HepG2 (cell line): ENCODE data around the gene CABLES1.

ENCODE experiments used
- ARNT ChIP-seq: fragments of 450-650 bp; IDR thresholded peaks from 2 replicates; pipeline ENCODE4 v1.6.1; 2017
- EZH2 ChIP-seq: conservative IDR thresholded peaks from 2 replicates; pipeline ENCODE4 v1.6.1; 2012; ENCODE audit warnings: mild to moderate bottlenecking, low read depth, low read length, moderate library complexity
- HES4 ChIP-seq: sonication (generic); formaldehyde crosslinking; IDR thresholded peaks from 2 replicates; pipeline ENCODE4 v1.9.0; 2021; ENCODE audit warnings: mild to moderate bottlenecking, missing genetic modification reagents, borderline replicate concordance
- MAZ ChIP-seq, 2 experiments: sonication (generic) in 1 of 2; formaldehyde crosslinking in 1 of 2; IDR thresholded peaks; 2 replicates each; pipeline versions ENCODE4 v1.5.0 to v1.6.1; 2012 to 2020; ENCODE audit warnings: low read depth in 2 of 2, mild to moderate bottlenecking in 2 of 2, borderline replicate concordance in 1 of 2, improper control_type of control experiment in 1 of 2, low read length in 1 of 2, missing genetic modification reagents in 1 of 2, moderate library complexity in 1 of 2
- NFATC3 ChIP-seq: sonication (generic); formaldehyde crosslinking; IDR thresholded peaks from 2 replicates; pipeline ENCODE4 v1.5.1; 2020; ENCODE audit warnings: mild to moderate bottlenecking, missing genetic modification reagents
- POLR2A ChIP-seq, 2 experiments: IDR thresholded peaks; 2 replicates each; pipeline ENCODE4 v1.6.1; 2011; ENCODE audit warnings: low read depth in 2 of 2, low read length in 2 of 2, mild to moderate bottlenecking in 1 of 2, moderate library complexity in 1 of 2; ENCODE audit not compliant: insufficient read depth in 1 of 2
- SMC3 ChIP-seq: IDR thresholded peaks from 2 replicates; pipeline ENCODE4 v1.6.1; 2011; ENCODE audit warnings: low read length, improper control_type of control experiment
- SUZ12 ChIP-seq: fragments of 150-350 bp; IDR thresholded peaks from 2 replicates; pipeline ENCODE4 v1.6.1; 2014; ENCODE audit warnings: low read depth, low read length
- TBL1XR1 ChIP-seq: fragments of 150-350 bp; IDR thresholded peaks from 2 replicates; pipeline ENCODE4 v1.6.1; 2014; ENCODE audit warnings: borderline replicate concordance, low read length; ENCODE audit not compliant: partially characterized antibody
- TF ChIP-seq, protein P1 (sequence below): sonication (generic); formaldehyde crosslinking; IDR thresholded peaks from 2 replicates; pipeline ENCODE4 v1.5.0; 2020; ENCODE audit warnings: mild to moderate bottlenecking, missing genetic modification reagents, moderate library complexity
- TF ChIP-seq, protein P2 (sequence below): IDR thresholded peaks from 2 replicates; pipeline ENCODE4 v1.6.1; 2016; ENCODE audit warnings: low read depth
- TF ChIP-seq, protein P3 (sequence below): sonication (generic); formaldehyde crosslinking; IDR thresholded peaks from 2 replicates; pipeline ENCODE4 v1.5.0; 2020; ENCODE audit warnings: mild to moderate bottlenecking, missing genetic modification reagents, borderline replicate concordance

DNA sequence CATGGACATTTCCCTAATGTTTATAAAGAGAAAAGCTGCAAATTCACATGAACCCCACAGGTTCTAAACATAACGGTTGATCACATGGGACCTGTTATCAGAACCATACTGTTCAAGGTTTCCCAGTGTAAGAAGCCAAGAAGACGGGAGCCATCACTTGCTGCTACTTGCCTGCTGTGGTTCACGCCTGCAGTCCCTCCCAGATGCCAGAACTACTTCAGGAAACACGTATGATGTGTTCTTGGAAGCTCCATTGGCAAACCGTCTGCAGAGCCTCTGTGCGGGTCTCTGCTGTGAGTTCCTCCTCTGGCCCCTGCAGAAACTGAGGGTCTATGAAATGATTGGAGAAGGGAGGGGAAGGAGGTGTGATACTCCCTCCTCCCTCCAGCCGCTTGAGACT lies 75.2 kb downstream of the CABLES1 start:
- TF ChIP-seq HES4 (CRISPR knock-in tag) (no peak), MAZ (IDR thresholded peaks at IDR 0.05; ENCODE audit: borderline replicate concordance, low read depth, low read length) (no peak), MAZ (CRISPR knock-in tag; IDR thresholded peaks at IDR 0.05; ENCODE audit: low read depth) (no peak), EZH2 (no peak), TBL1XR1 (no peak), POLR2A (IDR thresholded peaks at IDR 0.05; ENCODE audit: insufficient read depth in 1 of 2, low read depth in 2 of 2, low read length in 2 of 2) (no peak), SUZ12 (no peak), NFATC3 (CRISPR knock-in tag) (no peak), ARNT (no peak), SMC3 (no peak)
- TF ChIP-seq, protein P1, sequence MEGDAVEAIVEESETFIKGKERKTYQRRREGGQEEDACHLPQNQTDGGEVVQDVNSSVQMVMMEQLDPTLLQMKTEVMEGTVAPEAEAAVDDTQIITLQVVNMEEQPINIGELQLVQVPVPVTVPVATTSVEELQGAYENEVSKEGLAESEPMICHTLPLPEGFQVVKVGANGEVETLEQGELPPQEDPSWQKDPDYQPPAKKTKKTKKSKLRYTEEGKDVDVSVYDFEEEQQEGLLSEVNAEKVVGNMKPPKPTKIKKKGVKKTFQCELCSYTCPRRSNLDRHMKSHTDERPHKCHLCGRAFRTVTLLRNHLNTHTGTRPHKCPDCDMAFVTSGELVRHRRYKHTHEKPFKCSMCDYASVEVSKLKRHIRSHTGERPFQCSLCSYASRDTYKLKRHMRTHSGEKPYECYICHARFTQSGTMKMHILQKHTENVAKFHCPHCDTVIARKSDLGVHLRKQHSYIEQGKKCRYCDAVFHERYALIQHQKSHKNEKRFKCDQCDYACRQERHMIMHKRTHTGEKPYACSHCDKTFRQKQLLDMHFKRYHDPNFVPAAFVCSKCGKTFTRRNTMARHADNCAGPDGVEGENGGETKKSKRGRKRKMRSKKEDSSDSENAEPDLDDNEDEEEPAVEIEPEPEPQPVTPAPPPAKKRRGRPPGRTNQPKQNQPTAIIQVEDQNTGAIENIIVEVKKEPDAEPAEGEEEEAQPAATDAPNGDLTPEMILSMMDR (CRISPR knock-in tag) = no peak
- TF ChIP-seq, protein P2, sequence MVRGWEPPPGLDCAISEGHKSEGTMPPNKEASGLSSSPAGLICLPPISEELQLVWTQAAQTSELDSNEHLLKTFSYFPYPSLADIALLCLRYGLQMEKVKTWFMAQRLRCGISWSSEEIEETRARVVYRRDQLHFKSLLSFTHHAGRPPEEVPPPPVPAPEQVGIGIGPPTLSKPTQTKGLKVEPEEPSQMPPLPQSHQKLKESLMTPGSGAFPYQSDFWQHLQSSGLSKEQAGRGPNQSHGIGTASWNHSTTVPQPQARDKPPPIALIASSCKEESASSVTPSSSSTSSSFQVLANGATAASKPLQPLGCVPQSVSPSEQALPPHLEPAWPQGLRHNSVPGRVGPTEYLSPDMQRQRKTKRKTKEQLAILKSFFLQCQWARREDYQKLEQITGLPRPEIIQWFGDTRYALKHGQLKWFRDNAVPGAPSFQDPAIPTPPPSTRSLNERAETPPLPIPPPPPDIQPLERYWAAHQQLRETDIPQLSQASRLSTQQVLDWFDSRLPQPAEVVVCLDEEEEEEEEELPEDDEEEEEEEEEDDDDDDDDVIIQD (CRISPR knock-in tag) = no peak
- TF ChIP-seq, protein P3, sequence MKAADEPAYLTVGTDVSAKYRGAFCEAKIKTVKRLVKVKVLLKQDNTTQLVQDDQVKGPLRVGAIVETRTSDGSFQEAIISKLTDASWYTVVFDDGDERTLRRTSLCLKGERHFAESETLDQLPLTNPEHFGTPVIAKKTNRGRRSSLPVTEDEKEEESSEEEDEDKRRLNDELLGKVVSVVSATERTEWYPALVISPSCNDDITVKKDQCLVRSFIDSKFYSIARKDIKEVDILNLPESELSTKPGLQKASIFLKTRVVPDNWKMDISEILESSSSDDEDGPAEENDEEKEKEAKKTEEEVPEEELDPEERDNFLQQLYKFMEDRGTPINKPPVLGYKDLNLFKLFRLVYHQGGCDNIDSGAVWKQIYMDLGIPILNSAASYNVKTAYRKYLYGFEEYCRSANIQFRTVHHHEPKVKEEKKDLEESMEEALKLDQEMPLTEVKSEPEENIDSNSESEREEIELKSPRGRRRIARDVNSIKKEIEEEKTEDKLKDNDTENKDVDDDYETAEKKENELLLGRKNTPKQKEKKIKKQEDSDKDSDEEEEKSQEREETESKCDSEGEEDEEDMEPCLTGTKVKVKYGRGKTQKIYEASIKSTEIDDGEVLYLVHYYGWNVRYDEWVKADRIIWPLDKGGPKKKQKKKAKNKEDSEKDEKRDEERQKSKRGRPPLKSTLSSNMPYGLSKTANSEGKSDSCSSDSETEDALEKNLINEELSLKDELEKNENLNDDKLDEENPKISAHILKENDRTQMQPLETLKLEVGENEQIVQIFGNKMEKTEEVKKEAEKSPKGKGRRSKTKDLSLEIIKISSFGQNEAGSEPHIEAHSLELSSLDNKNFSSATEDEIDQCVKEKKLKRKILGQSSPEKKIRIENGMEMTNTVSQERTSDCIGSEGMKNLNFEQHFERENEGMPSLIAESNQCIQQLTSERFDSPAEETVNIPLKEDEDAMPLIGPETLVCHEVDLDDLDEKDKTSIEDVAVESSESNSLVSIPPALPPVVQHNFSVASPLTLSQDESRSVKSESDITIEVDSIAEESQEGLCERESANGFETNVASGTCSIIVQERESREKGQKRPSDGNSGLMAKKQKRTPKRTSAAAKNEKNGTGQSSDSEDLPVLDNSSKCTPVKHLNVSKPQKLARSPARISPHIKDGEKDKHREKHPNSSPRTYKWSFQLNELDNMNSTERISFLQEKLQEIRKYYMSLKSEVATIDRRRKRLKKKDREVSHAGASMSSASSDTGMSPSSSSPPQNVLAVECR = no peak
